OCI-LY3 (cell line): ENCODE measurements around the gene DYNC1H1.

Experiments
- H2AFZ ChIP-seq: fragments of 200-600, 300-600 bp; shearing (Covaris generic); 2 replicates; pipeline ENCODE4 v1.6.0; 2014; ENCODE audit warnings: antibody characterized with exemption, low read depth, low read length
- H3K27ac ChIP-seq: fragments of 200-600, 300-600 bp; sonication (generic); 2 replicates; pipeline ENCODE4 v1.5.1; 2014; ENCODE audit warnings: mild to moderate bottlenecking, low read length, moderate library complexity, mixed read lengths
- H3K27me3 ChIP-seq: fragments of 200-600, 300-600 bp; sonication (generic); 2 replicates; pipeline ENCODE4 v1.6.1; 2014; ENCODE audit warnings: low read depth, low read length, mixed read lengths
- H3K36me3 ChIP-seq: fragments of 200-600, 300-600 bp; sonication (generic); replicated peaks from 2 replicates; pipeline ENCODE3; 2014; ENCODE audit warnings: low read depth, low read length, mixed read lengths
- H3K4me1 ChIP-seq: fragments of 300-600, 200-600 bp; sonication (generic); 2 replicates; pipeline ENCODE4 v1.6.1; 2014; ENCODE audit warnings: low read length, mixed read lengths
- H3K4me2 ChIP-seq: fragments of 200-600, 300-600 bp; sonication (generic); 2 replicates; pipeline ENCODE4 v1.6.1; 2014; ENCODE audit warnings: low read length, mixed read lengths
- H3K4me3 ChIP-seq: fragments of 300-600, 200-600 bp; sonication (generic); 2 replicates; pipeline ENCODE4 v1.5.1; 2014; ENCODE audit warnings: antibody characterized with exemption, mild to moderate bottlenecking, low read length, moderate library complexity
- H3K79me2 ChIP-seq: fragments of 300-600, 200-600 bp; shearing (Covaris generic); 2 replicates; pipeline ENCODE4 v1.6.1; 2014; ENCODE audit warnings: mild to moderate bottlenecking, low read length, mixed read lengths
- H3K9ac ChIP-seq: fragments of 300-600, 200-600 bp; shearing (Covaris generic); 2 replicates; pipeline ENCODE4 v1.6.0; 2014; ENCODE audit warnings: mild to moderate bottlenecking, low read length, moderate library complexity
- H3K9me3 ChIP-seq: fragments of 200-600, 300-600 bp; shearing (Covaris generic); 2 replicates; pipeline ENCODE4 v1.6.1; 2014; ENCODE audit warnings: low read length, mixed read lengths; ENCODE audit not compliant: insufficient read depth
- H4K20me1 ChIP-seq: fragments of 200-600, 300-600 bp; sonication (generic); 2 replicates; pipeline ENCODE4 v1.6.1; 2016; ENCODE audit warnings: low read length, mixed read lengths; ENCODE audit not compliant: insufficient read depth
- EZH2phosphoT487 ChIP-seq: fragments of 200-600 bp; shearing (Covaris generic); IDR thresholded peaks from 2 replicates; pipeline ENCODE4 v1.6.1; 2018; ENCODE audit warnings: antibody characterized with exemption, mixed run types, low read depth
- TF ChIP-seq, protein P1 (sequence below): fragments of 200-600, 300-600 bp; sonication (generic); IDR thresholded peaks from 2 replicates; pipeline ENCODE4 v1.5.1; 2014; ENCODE audit warnings: antibody characterized with exemption, low read length, low read depth

The DYNC1H1 gene

DNA sequence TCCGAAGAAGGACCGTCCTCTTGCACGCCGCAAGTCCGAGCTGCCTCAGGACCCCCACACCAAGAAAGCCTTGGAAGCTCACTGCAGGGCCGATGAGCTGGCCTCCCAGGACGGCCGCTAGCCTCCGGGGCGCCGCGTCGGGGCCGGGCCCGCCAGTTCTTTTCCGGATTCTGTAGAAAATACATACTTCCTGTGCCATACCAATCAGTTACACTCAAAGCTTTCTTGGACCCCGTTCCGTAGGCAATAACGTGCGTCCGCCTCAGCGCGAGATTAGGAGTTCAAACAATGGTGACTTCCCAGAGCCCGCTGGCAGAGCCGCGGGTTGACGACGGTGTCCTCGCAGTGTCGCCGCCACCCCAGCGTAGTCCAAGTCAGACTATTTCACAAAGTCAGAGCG, 39.2 kb upstream of the DYNC1H1 start:
- no peak overlapping the region for H3K4me3 ChIP-seq
- H3K27ac ChIP-seq = no peak overlapping the region
- TF ChIP-seq EZH2phosphoT487 = no peak
- TF ChIP-seq, protein P1, sequence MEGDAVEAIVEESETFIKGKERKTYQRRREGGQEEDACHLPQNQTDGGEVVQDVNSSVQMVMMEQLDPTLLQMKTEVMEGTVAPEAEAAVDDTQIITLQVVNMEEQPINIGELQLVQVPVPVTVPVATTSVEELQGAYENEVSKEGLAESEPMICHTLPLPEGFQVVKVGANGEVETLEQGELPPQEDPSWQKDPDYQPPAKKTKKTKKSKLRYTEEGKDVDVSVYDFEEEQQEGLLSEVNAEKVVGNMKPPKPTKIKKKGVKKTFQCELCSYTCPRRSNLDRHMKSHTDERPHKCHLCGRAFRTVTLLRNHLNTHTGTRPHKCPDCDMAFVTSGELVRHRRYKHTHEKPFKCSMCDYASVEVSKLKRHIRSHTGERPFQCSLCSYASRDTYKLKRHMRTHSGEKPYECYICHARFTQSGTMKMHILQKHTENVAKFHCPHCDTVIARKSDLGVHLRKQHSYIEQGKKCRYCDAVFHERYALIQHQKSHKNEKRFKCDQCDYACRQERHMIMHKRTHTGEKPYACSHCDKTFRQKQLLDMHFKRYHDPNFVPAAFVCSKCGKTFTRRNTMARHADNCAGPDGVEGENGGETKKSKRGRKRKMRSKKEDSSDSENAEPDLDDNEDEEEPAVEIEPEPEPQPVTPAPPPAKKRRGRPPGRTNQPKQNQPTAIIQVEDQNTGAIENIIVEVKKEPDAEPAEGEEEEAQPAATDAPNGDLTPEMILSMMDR = no peak
- H3K27me3 ChIP-seq = no peaks in the 10 kb centered on the region
- no peak overlapping the region for H3K9ac ChIP-seq
- H2AFZ ChIP-seq = no peak overlapping the region
- H4K20me1 ChIP-seq = no peaks in the 10 kb centered on the region
- H3K79me2 ChIP-seq = no peaks in the 10 kb centered on the region
- H3K4me1 ChIP-seq = no peaks in the 10 kb centered on the region
- H3K4me2 ChIP-seq = no peak overlapping the region
- peaks cover 3% of the 10 kb centered on the region for H3K36me3 ChIP-seq
- H3K9me3 ChIP-seq = no peaks in the 10 kb centered on the region

DNA sequence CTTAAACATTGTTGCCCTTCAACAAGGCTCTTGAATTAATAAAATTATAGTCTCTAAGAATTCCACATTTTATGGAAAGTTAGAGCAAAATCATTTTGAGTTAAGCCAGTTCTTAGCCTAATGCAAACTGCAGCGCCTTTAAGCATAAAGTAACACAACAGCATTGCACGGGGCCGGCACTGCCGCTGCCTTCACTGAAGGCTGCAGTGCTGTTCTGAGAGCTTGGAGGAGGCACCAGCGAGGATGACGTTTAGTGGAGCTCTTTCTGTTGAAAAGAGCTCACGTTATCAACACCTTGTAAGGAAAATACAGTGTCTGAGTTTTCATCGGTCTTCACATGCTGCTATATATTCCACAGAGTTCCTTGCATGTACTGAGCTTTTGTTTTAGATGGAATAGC, 38.3 kb upstream of the DYNC1H1 start:
- no peaks in the 10 kb centered on the region for H3K27me3 ChIP-seq
- H4K20me1 ChIP-seq = no peaks in the 10 kb centered on the region
- H3K4me2 ChIP-seq = no peak overlapping the region
- no peaks in the 10 kb centered on the region for H3K4me1 ChIP-seq
- H3K79me2 ChIP-seq = no peaks in the 10 kb centered on the region
- H3K36me3 ChIP-seq = peaks cover 3% of the 10 kb centered on the region
- no peak overlapping the region for H3K4me3 ChIP-seq
- H2AFZ ChIP-seq = no peak overlapping the region
- no peak for TF ChIP-seq EZH2phosphoT487
- TF ChIP-seq, protein P1 = no peak
- no peak overlapping the region for H3K27ac ChIP-seq
- H3K9ac ChIP-seq = no peak overlapping the region
- H3K9me3 ChIP-seq = no peaks in the 10 kb centered on the region

DNA sequence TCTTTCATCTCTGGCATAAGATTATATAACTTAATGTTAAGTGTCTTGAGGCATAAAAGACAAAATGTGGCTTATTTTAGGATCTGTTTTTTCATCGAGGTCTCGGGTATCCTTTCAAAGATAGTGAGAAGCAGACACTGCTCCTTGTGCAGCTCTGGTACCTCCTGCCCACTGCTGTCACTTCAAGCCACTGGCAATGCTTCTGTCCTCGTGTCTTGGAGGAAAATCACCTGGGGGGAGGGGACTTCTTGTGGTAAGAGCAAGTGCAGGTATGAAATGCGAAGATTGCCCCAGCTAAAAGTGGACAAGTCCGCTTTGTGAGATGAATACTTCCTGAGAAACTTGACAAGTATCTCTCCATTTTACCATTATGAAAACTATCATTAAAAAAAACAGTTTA, 37.8 kb upstream of the DYNC1H1 start:
- Histone ChIP-seq H3K9ac (no peak overlapping the region), H3K9me3 (no peaks in the 10 kb centered on the region)

DNA sequence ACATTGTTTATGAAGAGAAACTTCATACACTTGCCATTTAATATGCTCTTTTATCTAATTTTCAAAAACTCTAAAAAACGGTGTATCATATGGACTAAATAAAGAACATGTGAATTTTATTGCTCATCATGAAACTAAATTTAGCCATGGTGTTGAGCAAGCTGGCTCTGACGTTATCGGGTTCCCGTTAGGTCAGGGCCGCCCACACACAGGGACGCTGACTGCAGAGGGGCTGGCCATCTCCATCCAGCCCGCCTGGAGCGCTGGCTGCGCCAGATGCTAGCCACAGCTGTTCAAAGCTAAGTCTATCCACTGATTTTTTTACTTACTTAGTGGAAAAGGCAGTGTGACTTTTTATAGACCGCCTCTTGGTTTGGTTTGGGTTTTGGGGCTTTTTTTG, 36.5 kb upstream of the DYNC1H1 start:
- H3K4me2 ChIP-seq = no peak overlapping the region
- no peak for TF ChIP-seq EZH2phosphoT487
- H3K4me1 ChIP-seq = no peaks in the 10 kb centered on the region
- H3K9ac ChIP-seq = no peak overlapping the region
- no peak overlapping the region for H3K27ac ChIP-seq
- no peaks in the 10 kb centered on the region for H3K79me2 ChIP-seq
- H3K27me3 ChIP-seq = no peaks in the 10 kb centered on the region
- no peak overlapping the region for H2AFZ ChIP-seq
- H4K20me1 ChIP-seq = no peaks in the 10 kb centered on the region
- H3K4me3 ChIP-seq = no peak overlapping the region
- H3K36me3 ChIP-seq = peaks cover 3% of the 10 kb centered on the region
- no peaks in the 10 kb centered on the region for H3K9me3 ChIP-seq

More for the DNA sequence above, 37.8 kb upstream of the DYNC1H1 start:
- H3K27ac ChIP-seq = no peak overlapping the region
- no peaks in the 10 kb centered on the region for H3K27me3 ChIP-seq
- H3K4me1 ChIP-seq = no peaks in the 10 kb centered on the region
- no peak overlapping the region for H3K4me2 ChIP-seq
- TF ChIP-seq, protein P1 = no peak
- no peak for TF ChIP-seq EZH2phosphoT487
- H3K4me3 ChIP-seq = no peak overlapping the region
- no peaks in the 10 kb centered on the region for H3K79me2 ChIP-seq
- no peak overlapping the region for H2AFZ ChIP-seq
- H4K20me1 ChIP-seq = no peaks in the 10 kb centered on the region
- peaks cover 3% of the 10 kb centered on the region for H3K36me3 ChIP-seq

DNA sequence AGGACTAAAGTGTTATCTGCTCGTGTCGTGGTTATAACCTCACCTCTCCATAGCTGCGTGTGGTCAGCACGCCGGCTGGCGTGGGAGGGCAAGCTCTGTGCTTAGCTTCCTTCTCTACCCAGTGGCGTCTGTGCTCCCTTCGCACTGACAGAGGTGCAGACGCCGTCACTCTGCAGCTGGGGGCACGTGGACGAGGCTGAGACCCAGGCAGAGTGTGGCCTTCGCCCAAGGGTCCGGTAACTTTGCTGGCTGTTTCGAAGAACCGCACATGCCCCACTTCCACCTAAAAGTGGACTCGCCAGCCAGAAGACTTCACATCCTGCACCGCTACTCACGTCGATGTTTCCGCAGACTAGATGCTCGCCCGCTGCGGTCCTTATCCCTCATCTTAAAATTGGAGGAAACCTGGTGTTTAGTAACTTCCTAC, 35.9 kb upstream of the DYNC1H1 start:
- Histone ChIP-seq H3K4me2 (no peak overlapping the region), H3K27ac (no peak overlapping the region), H3K9ac (no peak overlapping the region), H3K36me3 (peaks cover 3% of the 10 kb centered on the region), H2AFZ (no peak overlapping the region), H3K4me1 (no peaks in the 10 kb centered on the region), H3K27me3 (no peaks in the 10 kb centered on the region), H3K9me3 (no peaks in the 10 kb centered on the region), H3K79me2 (no peaks in the 10 kb centered on the region), H4K20me1 (no peaks in the 10 kb centered on the region), H3K4me3 (no peak overlapping the region)
- TF ChIP-seq, protein P1 = no peak
- TF ChIP-seq EZH2phosphoT487 = no peak
